HCT116 (cell line): Measurements from ENCODE around the gene SPATA2L. TPM values are rescaled to one million over a fixed set of nuclear protein-coding genes. Genes with fewer than 3 reads are reported as not detected.

ENCODE experiments used
- ATAC-seq: fragments of 200-7000 bp; cut with Tn5 transposase; 2 replicates; pipeline ENCODE4 v1.9.1; 2020; ENCODE audit warnings: mild to moderate bottlenecking, moderate library complexity
- BruUV-seq: library from RNA; stranded (reverse); fragments of 400-500 nt; replicated peaks from 2 replicates; lab custom pipeline; 2021; lab: Mats Ljungman, UMichigan
- CTCF ChIA-PET: fragments of 300-600 bp; sonication (Branson Sonifier 250); formaldehyde crosslinking; loops from one replicate; lab custom pipeline; 2021; ENCODE audit warnings: antibody characterized with exemption; lab: Charles Lee
- POLR2A ChIA-PET: fragments of 300-600, 350-600 bp; sonication (Branson Sonifier 250); formaldehyde crosslinking; loops from one replicate; lab custom pipeline; 2021; ENCODE audit warnings: antibody characterized with exemption; lab: Charles Lee
- RAD21 ChIA-PET, 2 experiments: fragments of 300-600 bp; sonication (Branson Sonifier 250); formaldehyde crosslinking; loops; one replicate each; lab custom pipeline; 2023; ENCODE audit warnings: low total read pairs in 2 of 2; ENCODE audit not compliant: uncharacterized antibody in 2 of 2, unreplicated experiment in 2 of 2, low non-redundant PET in 1 of 2; lab: Charles Lee
- DNase-seq: peaks from one replicate; pipeline ENCODE4 v3.0.0-alpha.2; 2010; ENCODE audit warnings: low read depth, low spot score
- H2AFZ ChIP-seq: fragments of 200-600 bp; shearing (Covaris generic), sonication (generic); 2 replicates; pipeline ENCODE4 v1.6.1; 2017; ENCODE audit warnings: low read depth, mixed run types, mixed read lengths, antibody characterized with exemption, low read length; ENCODE audit not compliant: poor library complexity, severe bottlenecking
- H3K27ac ChIP-seq: 2 replicates; pipeline ENCODE4 v1.5.1; 2012; ENCODE audit warnings: low read depth, low read length
- H3K27me3 ChIP-seq: fragments of 200-600 bp; sonication (generic); 2 replicates; pipeline ENCODE4 v1.6.1; 2016; ENCODE audit warnings: mixed run types, low read length, mixed read lengths; ENCODE audit not compliant: insufficient read depth
- H3K36me3 ChIP-seq, 2 experiments: fragments of 200-500 bp in 1 of 2; fragments of 200-600 bp in 1 of 2; sonication (Bioruptor generic) in 1 of 2; sonication (generic) in 1 of 2; 2 replicates each; pipeline versions ENCODE4 v1.5.1 to v1.6.1; 2014 to 2016; ENCODE audit warnings: low read length in 2 of 2, inconsistent platforms in 1 of 2, mixed read lengths in 1 of 2, mixed run types in 1 of 2; ENCODE audit not compliant: insufficient read depth in 2 of 2, control insufficient read depth in 1 of 2
- H3K4me1 ChIP-seq, 2 experiments: fragments of 200-600 bp in 1 of 2; sonication (generic) in 1 of 2; 2 replicates each; pipeline versions ENCODE4 v1.5.1 to v1.6.1; 2012 to 2017; ENCODE audit warnings: low read length in 2 of 2, inconsistent platforms in 1 of 2, mild to moderate bottlenecking in 1 of 2, mixed read lengths in 1 of 2, mixed run types in 1 of 2, moderate library complexity in 1 of 2; ENCODE audit not compliant: insufficient read depth in 2 of 2, control insufficient read depth in 1 of 2
- H3K4me2 ChIP-seq: fragments of 200-600 bp; sonication (generic); 2 replicates; pipeline ENCODE4 v1.6.1; 2017; ENCODE audit warnings: mixed run types, low read length, mixed read lengths
- H3K4me3 ChIP-seq, 2 experiments: fragments of 200-600 bp in 1 of 2; sonication (generic) in 1 of 2; replicated peaks in 1 of 2; 2 replicates each; pipeline ENCODE4 v1.5.1; 2011 to 2016; ENCODE audit warnings: low read length in 2 of 2, control low read depth in 1 of 2, low read depth in 1 of 2, mild to moderate bottlenecking in 1 of 2, mixed read lengths in 1 of 2, mixed run types in 1 of 2
- H3K79me2 ChIP-seq: fragments of 200-600 bp; sonication (generic); 2 replicates; pipeline ENCODE4 v1.6.1; 2017; ENCODE audit warnings: mild to moderate bottlenecking, mixed run types, low read length, moderate library complexity, mixed read lengths; ENCODE audit not compliant: insufficient read depth
- H3K9ac ChIP-seq: fragments of 200-600 bp; sonication (generic); 2 replicates; pipeline ENCODE4 v1.6.1; 2016; ENCODE audit warnings: low read length, mixed read lengths
- H3K9me2 ChIP-seq: fragments of 200-600 bp; sonication (generic), shearing (Covaris generic); 2 replicates; pipeline ENCODE4 v1.6.1; 2017; ENCODE audit warnings: mixed run types, mild to moderate bottlenecking, moderate library complexity; ENCODE audit not compliant: insufficient read depth
- H3K9me3 ChIP-seq, 2 experiments: fragments of 200-500 bp in 1 of 2; fragments of 200-600 bp in 1 of 2; sonication (Bioruptor generic) in 1 of 2; sonication (generic) in 1 of 2; 2 replicates each; pipeline ENCODE4 v1.6.1; 2014 to 2017; ENCODE audit warnings: low read length in 2 of 2, mixed read lengths in 2 of 2, inconsistent platforms in 1 of 2, low read depth in 1 of 2, mild to moderate bottlenecking in 1 of 2, mixed run types in 1 of 2, moderate library complexity in 1 of 2; ENCODE audit not compliant: control insufficient read depth in 1 of 2, insufficient read depth in 1 of 2
- H4K20me1 ChIP-seq: fragments of 200-600 bp; sonication (generic), shearing (Covaris generic); 2 replicates; pipeline ENCODE4 v1.6.1; 2017; ENCODE audit warnings: mixed run types, mild to moderate bottlenecking, moderate library complexity; ENCODE audit not compliant: insufficient read depth
- ATF3 ChIP-seq: IDR thresholded peaks from 2 replicates; pipeline ENCODE4 v1.6.1; 2012
- CEBPB ChIP-seq: IDR thresholded peaks from 2 replicates; pipeline ENCODE4 v1.6.1; 2012; ENCODE audit warnings: low read depth
- EGR1 ChIP-seq: IDR thresholded peaks from 2 replicates; pipeline ENCODE4 v1.6.1; 2012; ENCODE audit warnings: low read depth
- ELF1 ChIP-seq: IDR thresholded peaks from 2 replicates; pipeline ENCODE4 v1.6.1; 2012; ENCODE audit warnings: low read depth, borderline replicate concordance
- MAX ChIP-seq: IDR thresholded peaks from 2 replicates; pipeline ENCODE4 v1.6.1; 2012
- REST ChIP-seq: IDR thresholded peaks from 2 replicates; pipeline ENCODE4 v1.6.1; 2012; ENCODE audit warnings: low read depth
- SIN3A ChIP-seq: IDR thresholded peaks from 2 replicates; pipeline ENCODE4 v1.6.1; 2012; ENCODE audit warnings: low read depth
- intact Hi-C: fragments of 100-400 bp; cut with micrococcal nuclease; formaldehyde crosslinking; loops from 2 replicates; pipeline ENCODE4 v1.10.0; 2022
- total RNA-seq: library from RNA; stranded (reverse); gene quantifications from one replicate; pipeline ENCODE4 v1.2.1, GENCODE V29; 2021; ENCODE audit not compliant: unreplicated experiment

SPATA2L gene
- total RNA-seq, 1 experiment from 2014 or later = 50.5 TPM

- CTCF ChIA-PET = interaction anchor here (1.8 kb wide), 1 partner anchor 9 kb away, joined by 6 read pairs; no protein-coding TSS in a partner anchor
- DNase-seq (no peak), ATAC-seq (no peak)
- intact Hi-C loops = no loop called here
- no peak overlapping the region for H3K4me2 ChIP-seq
- H4K20me1 ChIP-seq = no peaks in the 10 kb centered on the region
- no TSS peak for BruUV-seq
- POLR2A ChIA-PET = interaction anchor here (0.9 kb wide), 1 partner anchor 9 kb away, joined by 4 read pairs; no protein-coding TSS in a partner anchor
- H3K79me2 ChIP-seq = peaks cover 24% of the 10 kb centered on the region
- RAD21 ChIA-PET = no interaction called here
- no peak overlapping the region for H3K27ac ChIP-seq
- H3K9me2 ChIP-seq = no peaks in the 10 kb centered on the region
- TF ChIP-seq EGR1 (no peak), ATF3 (no peak), CEBPB (no peak), SIN3A (no peak), MAX (no peak), ELF1 (no peak), REST (no peak)
- H3K9ac ChIP-seq = no peak overlapping the region
- H3K27me3 ChIP-seq = no peaks in the 10 kb centered on the region
- no peak overlapping the region for H3K4me3 ChIP-seq
- peaks cover 6 to 29% of the 10 kb centered on the region in 2 experiments; a peak in 3 of 4 replicates for H3K4me1 ChIP-seq
- no peaks in the 10 kb centered on the region for H3K9me3 ChIP-seq
- H3K36me3 ChIP-seq = peaks cover under 1 to 6% of the 10 kb centered on the region in 2 experiments; a peak in 3 of 4 replicates
- no peak overlapping the region for H2AFZ ChIP-seq
Measured at GRCh38 chr16:89709166-89709565, 7.7 kb upstream of the SPATA2L start.
